Neuronal stem cell (in vitro differentiated cells): Measurements from ENCODE around the gene SLC12A7.

Experiments used
- DNase-seq: peaks from one replicate; pipeline ENCODE4 v3.0.0-alpha.2; 2013; ENCODE audit warnings: low spot score
- H2AFZ ChIP-seq: one replicate; pipeline ENCODE4 v1.6.1; 2013; ENCODE audit warnings: mild to moderate bottlenecking, low read length, inconsistent platforms
- H2AK5ac ChIP-seq: 2 replicates; pipeline ENCODE4 v1.6.1; 2013; ENCODE audit warnings: low read depth, mild to moderate bottlenecking, inconsistent platforms, low read length, moderate library complexity, mixed read lengths
- H2BK120ac ChIP-seq: 2 replicates; pipeline ENCODE4 v1.6.1; 2013; ENCODE audit warnings: low read depth, mild to moderate bottlenecking, inconsistent platforms, low read length, moderate library complexity, mixed read lengths
- H2BK12ac ChIP-seq: one replicate; pipeline ENCODE4 v1.6.1; 2013; ENCODE audit warnings: low read length, inconsistent platforms
- H2BK15ac ChIP-seq: 2 replicates; pipeline ENCODE4 v1.6.1; 2013; ENCODE audit warnings: mild to moderate bottlenecking, low read length, inconsistent platforms, mixed read lengths
- H2BK5ac ChIP-seq: one replicate; pipeline ENCODE4 v1.6.1; 2013; ENCODE audit warnings: inconsistent platforms, mild to moderate bottlenecking, low read length, moderate library complexity
- H3K14ac ChIP-seq: one replicate; pipeline ENCODE4 v1.6.1; 2013; ENCODE audit warnings: low read length, inconsistent platforms
- H3K18ac ChIP-seq: 2 replicates; pipeline ENCODE4 v1.6.1; 2013; ENCODE audit warnings: low read length, inconsistent platforms
- H3K23ac ChIP-seq: 2 replicates; pipeline ENCODE4 v1.6.1; 2013; ENCODE audit warnings: low read depth, mild to moderate bottlenecking, mixed read lengths, low read length, inconsistent platforms; ENCODE audit not compliant: poor library complexity
- H3K27ac ChIP-seq: replicated peaks from 3 replicates; pipeline ENCODE4 v1.5.1; 2013; ENCODE audit warnings: low read length, inconsistent platforms
- H3K27me3 ChIP-seq, 3 experiments: 2 replicates each; pipeline ENCODE4 v1.6.1; 2013; ENCODE audit warnings: low read length in 3 of 3, mild to moderate bottlenecking in 2 of 3, inconsistent platforms in 1 of 3, low read depth in 1 of 3, mixed read lengths in 1 of 3, moderate library complexity in 1 of 3; ENCODE audit not compliant: control insufficient read depth in 3 of 3, insufficient read depth in 3 of 3
- H3K36me3 ChIP-seq, 2 donors: replicated peaks in 1 of 2; 2 replicates each; pipeline ENCODE4 v1.6.1; 2013; ENCODE audit warnings: low read length in 2 of 2; ENCODE audit not compliant: control insufficient read depth in 2 of 2, insufficient read depth in 2 of 2
- H3K4ac ChIP-seq: 2 replicates; pipeline ENCODE4 v1.6.1; 2013; ENCODE audit warnings: inconsistent platforms, mild to moderate bottlenecking, low read length, moderate library complexity
- H3K4me1 ChIP-seq, 2 donors: 1 replicate in 1 of 2; 2 replicates in 1 of 2; pipeline ENCODE4 v1.6.1; 2013; ENCODE audit warnings: low read length in 2 of 2, low read depth in 1 of 2; ENCODE audit not compliant: control insufficient read depth in 2 of 2, insufficient read depth in 1 of 2
- H3K4me2 ChIP-seq: one replicate; pipeline ENCODE4 v1.6.1; 2013; ENCODE audit warnings: mild to moderate bottlenecking, low read length, inconsistent platforms; ENCODE audit not compliant: insufficient read depth, poor library complexity, severe bottlenecking
- H3K4me3 ChIP-seq, 2 donors: 2 replicates each; pipeline ENCODE4 v1.5.1; 2013; ENCODE audit warnings: low read length in 2 of 2, mild to moderate bottlenecking in 2 of 2, inconsistent platforms in 1 of 2, moderate library complexity in 1 of 2
- H3K79me1 ChIP-seq: one replicate; pipeline ENCODE4 v1.6.1; 2013; ENCODE audit warnings: low read depth, mild to moderate bottlenecking, inconsistent platforms, low read length, moderate library complexity
- H3K9ac ChIP-seq: one replicate; pipeline ENCODE4 v1.6.1; 2013; ENCODE audit warnings: mild to moderate bottlenecking, low read depth, low read length, inconsistent platforms; ENCODE audit not compliant: poor library complexity
- H3K9me3 ChIP-seq, 2 donors: replicated peaks in 1 of 2; 2 replicates each; pipeline versions ENCODE3 to v1.6.1; 2013; ENCODE audit warnings: low read length in 2 of 2, mild to moderate bottlenecking in 2 of 2, inconsistent platforms in 1 of 2, low read depth in 1 of 2, mixed read lengths in 1 of 2, moderate library complexity in 1 of 2; ENCODE audit not compliant: control insufficient read depth in 2 of 2, insufficient read depth in 1 of 2
- H4K8ac ChIP-seq: one replicate; pipeline ENCODE4 v1.6.1; 2013; ENCODE audit warnings: low read depth, mild to moderate bottlenecking, inconsistent platforms, low read length, moderate library complexity
- H4K91ac ChIP-seq: one replicate; pipeline ENCODE4 v1.6.1; 2013; ENCODE audit warnings: low read length, low read depth, mild to moderate bottlenecking, inconsistent platforms; ENCODE audit not compliant: poor library complexity
- WGBS, 2 donors: extraction: QIAGEN DNeasy Blood & Tissue Kit; methylation state at CpG; one replicate each; pipeline ENCODE4 v1.1.7; 2013; ENCODE audit warnings: missing lambda C conversion rate in 2 of 2, mixed read lengths in 1 of 2; ENCODE audit not compliant: insufficient read length in 2 of 2, insufficient replicate concordance in 1 of 2; ENCODE audit errors: extremely low coverage in 2 of 2; 5-methylcytosine and 5-hydroxymethylcytosine counted together

Gene SLC12A7

DNA sequence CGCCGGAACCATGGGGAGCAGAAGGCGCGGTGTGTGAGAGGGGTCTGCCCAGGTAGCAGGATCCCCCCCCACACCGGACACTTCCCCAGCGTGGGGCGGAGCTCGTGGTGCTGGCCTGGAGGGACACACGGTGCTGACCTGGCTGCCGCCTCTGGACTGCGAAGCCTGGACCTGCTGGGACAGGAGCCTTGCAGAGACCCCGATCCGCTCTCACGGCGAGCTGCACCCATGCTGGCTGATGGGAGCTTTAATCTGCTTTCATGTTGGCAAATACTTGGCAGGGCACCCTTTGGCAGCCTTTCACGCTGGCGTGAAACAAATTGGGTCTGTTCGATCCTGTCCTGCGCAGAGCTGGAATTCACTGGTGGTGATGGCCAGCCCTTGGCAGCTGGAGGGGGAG, 95.8 kb downstream of the SLC12A7 start:
- Histone ChIP-seq H4K8ac (no peak overlapping the region), H3K27ac (no peak overlapping the region), H3K27me3 (no peaks in the 10 kb centered on the region), H3K9ac (no peak overlapping the region), H3K4me2 (no peak overlapping the region), H2BK15ac (no peak overlapping the region), H3K79me1 (peaks cover 9% of the 10 kb centered on the region), H2AFZ (no peak overlapping the region), H2AK5ac (no peak overlapping the region), H3K23ac (no peak overlapping the region), H3K4me3 (no peak overlapping the region), H4K91ac (no peak overlapping the region), H3K4me1 (peaks cover 4 to 6% of the 10 kb centered on the region in 2 donors), H3K4ac (peak overlapping the region; percentile 78), H3K18ac (no peak overlapping the region), H2BK120ac (no peak overlapping the region), H3K14ac (no peak overlapping the region), H3K9me3 (no peaks in the 10 kb centered on the region), H3K36me3 (no peaks in the 10 kb centered on the region), H2BK5ac (peak overlapping the region; percentile 26), H2BK12ac (no peak overlapping the region)
- no CpG with 5 or more reads among the region's 19 CpGs for WGBS, 2 donors
- no peak for DNase-seq

GRCh38 chr5:1015507-1015906, 96.4 kb downstream of the SLC12A7 start:
- H3K79me1 ChIP-seq: peaks cover 9% of the 10 kb centered on the region
- H2BK15ac ChIP-seq: no peak overlapping the region
- DNase-seq: no peak
- peak overlapping the region; percentile 60 for H2BK12ac ChIP-seq
- H3K9ac ChIP-seq: no peak overlapping the region
- no peak overlapping the region for H2AK5ac ChIP-seq
- H2BK120ac ChIP-seq: no peak overlapping the region
- H3K4ac ChIP-seq: no peak overlapping the region
- no peak overlapping the region for H3K27ac ChIP-seq
- H3K36me3 ChIP-seq: no peaks in the 10 kb centered on the region
- H4K91ac ChIP-seq: no peak overlapping the region
- peaks cover 2 to 7% of the 10 kb centered on the region in 2 donors for H3K4me1 ChIP-seq
- H3K4me3 ChIP-seq: no peak overlapping the region
- H2BK5ac ChIP-seq: peak overlapping the region; percentile 26
- no peak overlapping the region for H4K8ac ChIP-seq
- WGBS, 2 donors: no CpG with 5 or more reads among the region's 10 CpGs
- no peaks in the 10 kb centered on the region for H3K9me3 ChIP-seq
- H3K18ac ChIP-seq: peak overlapping the region; percentile 67
- peaks cover 0 to 4% (median 0%) of the 10 kb centered on the region in 3 experiments for H3K27me3 ChIP-seq
- H3K4me2 ChIP-seq: no peak overlapping the region
- no peak overlapping the region for H3K14ac ChIP-seq
- H2AFZ ChIP-seq: no peak overlapping the region
- no peak overlapping the region for H3K23ac ChIP-seq

DNA sequence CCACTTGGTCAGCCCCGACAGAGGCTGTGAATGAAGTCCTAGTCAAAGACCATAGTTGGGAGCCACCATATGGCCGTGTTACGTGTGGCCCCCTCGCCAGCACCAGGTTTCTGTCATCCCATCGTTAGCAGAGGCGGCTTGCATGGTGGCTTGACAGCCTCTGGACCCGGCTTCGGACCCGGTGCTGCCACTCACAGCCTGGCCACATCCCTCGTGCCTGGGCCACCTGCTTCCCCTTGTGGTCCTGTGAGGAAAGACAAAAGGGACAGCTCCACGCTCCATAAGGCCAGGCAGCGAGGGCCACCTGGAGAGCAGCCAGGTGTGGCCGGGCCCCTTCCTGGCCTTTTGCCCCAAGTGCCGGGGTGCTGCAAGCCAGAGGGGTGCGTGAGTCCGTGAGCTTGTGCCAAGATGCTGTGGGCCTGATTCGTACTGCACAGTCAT, 97.1 kb downstream of the SLC12A7 start:
- H2BK5ac ChIP-seq: no peak overlapping the region
- H3K36me3 ChIP-seq: no peaks in the 10 kb centered on the region
- H4K8ac ChIP-seq: no peak overlapping the region
- peak overlapping the region; percentile 41 for H2BK15ac ChIP-seq
- peaks cover 9% of the 10 kb centered on the region for H3K79me1 ChIP-seq
- H3K9ac ChIP-seq: peak overlapping the region; percentile 15
- H3K4me3 ChIP-seq: no peak overlapping the region
- no peak overlapping the region for H2AFZ ChIP-seq
- no peak overlapping the region for H3K4ac ChIP-seq
- H3K23ac ChIP-seq: peak overlapping the region; percentile 70
- no peak for DNase-seq
- peak overlapping the region; percentile 78 for H3K18ac ChIP-seq
- peaks cover 0 to 10% (median 7%) of the 10 kb centered on the region in 3 experiments for H3K27me3 ChIP-seq
- WGBS, 2 donors: no CpG with 5 or more reads among the region's 17 CpGs
- no peaks in the 10 kb centered on the region for H3K9me3 ChIP-seq
- peak overlapping the region; percentile 42 for H2AK5ac ChIP-seq
- H2BK120ac ChIP-seq: no peak overlapping the region
- no peak overlapping the region for H2BK12ac ChIP-seq
- no peak overlapping the region for H3K14ac ChIP-seq
- H3K4me2 ChIP-seq: no peak overlapping the region
- H4K91ac ChIP-seq: no peak overlapping the region
- no peak overlapping the region for H3K27ac ChIP-seq
- H3K4me1 ChIP-seq: peaks cover 3 to 12% of the 10 kb centered on the region in 2 donors

DNA sequence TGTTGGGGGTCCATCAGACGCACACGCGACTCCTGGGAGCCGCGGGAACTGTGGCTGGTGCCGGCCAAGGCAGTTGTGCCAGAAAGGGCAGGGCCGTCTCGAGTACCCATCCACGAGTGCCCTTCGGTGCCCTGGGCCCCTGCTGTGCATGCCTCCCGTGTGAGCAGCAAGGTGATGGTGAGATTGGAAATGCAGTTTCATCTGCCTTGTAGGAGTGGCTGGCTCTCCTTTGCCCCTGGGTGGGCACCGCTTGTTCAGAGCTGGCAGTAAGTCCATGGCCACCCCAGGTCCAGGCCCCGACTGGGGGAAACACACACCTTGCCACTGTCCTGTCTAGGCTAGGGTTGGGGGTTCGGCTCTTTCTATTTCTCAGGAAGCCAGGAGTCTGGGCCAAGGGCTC, 97.5 kb downstream of the SLC12A7 start:
- Histone ChIP-seq H4K91ac (no peak overlapping the region), H3K36me3 (no peaks in the 10 kb centered on the region), H3K14ac (no peak overlapping the region), H2AK5ac (no peak overlapping the region), H3K4me2 (no peak overlapping the region), H2AFZ (no peak overlapping the region), H3K4me3 (no peak overlapping the region), H3K4me1 (peaks cover 8 to 13% of the 10 kb centered on the region in 2 donors), H3K9me3 (no peaks in the 10 kb centered on the region), H3K9ac (no peak overlapping the region), H2BK120ac (no peak overlapping the region), H3K18ac (peak overlapping the region; percentile 27), H3K23ac (no peak overlapping the region), H2BK12ac (no peak overlapping the region), H3K27ac (no peak overlapping the region), H3K4ac (no peak overlapping the region), H4K8ac (no peak overlapping the region), H3K79me1 (peaks cover 9% of the 10 kb centered on the region), H2BK15ac (no peak overlapping the region), H3K27me3 (peaks cover 3 to 15% (median 11%) of the 10 kb centered on the region in 3 experiments), H2BK5ac (no peak overlapping the region)
- DNase-seq: no peak
- WGBS, 2 donors: no CpG with 5 or more reads among the region's 14 CpGs
